ENCODE measurements around the gene CYP27C1.

CYP27C1 gene

GRCh38 chr2:127146071-127146725, 73.9 kb downstream of the CYP27C1 start:
- no peak for DNase-seq

GRCh38 chr2:127145280-127145895, 74.7 kb downstream of the CYP27C1 start:
- DNase-seq: no peak

DNA sequence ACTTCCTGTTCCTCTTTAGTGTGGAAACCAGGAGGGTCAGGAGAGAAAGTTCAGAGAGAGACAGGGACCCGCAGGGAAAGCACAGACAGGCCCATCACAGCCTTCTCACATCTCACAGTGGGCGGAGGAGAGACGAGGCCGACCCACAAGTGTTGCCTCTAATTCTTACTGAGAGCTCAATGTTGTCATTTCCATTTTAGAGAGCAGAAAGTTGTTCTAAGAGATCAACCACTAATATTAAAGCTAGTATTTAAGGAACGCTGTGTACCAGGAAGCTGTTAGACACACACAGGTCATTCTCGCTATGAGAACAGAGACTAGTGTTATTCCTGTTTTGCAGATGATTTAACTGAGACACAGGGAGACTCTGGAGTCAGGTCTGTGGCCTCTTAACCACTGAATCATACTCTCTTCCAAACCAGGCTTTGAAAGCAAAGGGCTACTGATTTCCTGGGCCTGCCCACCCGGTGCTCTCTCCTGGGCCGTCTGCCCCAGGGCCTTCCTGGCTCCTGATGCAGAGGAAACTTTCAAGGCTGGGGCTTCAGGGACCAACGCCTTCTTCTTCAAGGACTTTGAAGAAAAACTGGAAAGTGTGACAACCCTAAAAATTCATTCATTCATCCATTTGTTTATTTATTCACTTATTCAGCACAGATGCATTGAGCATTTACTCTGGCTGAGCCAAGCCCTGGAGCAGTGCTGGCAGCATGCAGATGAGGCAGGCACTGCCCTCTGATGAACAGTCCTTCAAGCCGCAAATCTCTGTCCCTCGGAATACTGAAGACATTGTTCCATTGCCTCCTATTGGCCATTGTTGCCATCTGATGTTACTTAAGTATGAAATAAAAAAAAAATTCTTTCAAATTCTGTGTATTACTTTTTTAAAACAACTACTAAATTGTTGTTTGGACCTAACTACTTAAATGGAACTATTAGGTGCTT, 76.0 kb downstream of the CYP27C1 start:
- DNase-seq: no peak

GRCh38 chr2:127142663-127143630, 77.2 kb downstream of the CYP27C1 start:
- DNase-seq: no peak

GRCh38 chr2:127140538-127140937, 79.6 kb downstream of the CYP27C1 start:
- DNase-seq: no peak

GRCh38 chr2:127139766-127140165, 80.3 kb downstream of the CYP27C1 start:
- DNase-seq: no peak

DNA sequence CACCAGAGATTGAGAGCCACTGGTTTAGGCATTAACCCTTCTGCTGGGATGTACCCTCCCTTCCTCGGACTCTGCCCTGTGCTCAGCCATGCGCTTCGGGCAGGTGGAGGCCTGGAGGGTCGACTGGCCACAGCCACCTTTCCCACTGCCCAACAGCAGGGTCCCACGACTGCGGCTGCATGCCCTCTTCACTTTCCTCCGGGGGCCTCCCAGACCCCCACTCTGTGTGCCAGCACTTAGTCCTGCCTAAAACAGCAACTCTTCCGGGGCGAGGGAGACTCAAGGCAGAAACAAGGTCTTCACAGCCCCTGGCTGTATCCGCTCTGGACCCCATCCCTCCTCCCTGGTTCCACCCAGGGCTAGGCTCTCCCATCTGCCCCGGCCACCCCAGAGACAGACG, 81.8 kb downstream of the CYP27C1 start:
- DNase-seq: no peak

- no peak for DNase-seq
Measured at GRCh38 chr2:127137741-127138140, 82.4 kb downstream of the CYP27C1 start.

DNA sequence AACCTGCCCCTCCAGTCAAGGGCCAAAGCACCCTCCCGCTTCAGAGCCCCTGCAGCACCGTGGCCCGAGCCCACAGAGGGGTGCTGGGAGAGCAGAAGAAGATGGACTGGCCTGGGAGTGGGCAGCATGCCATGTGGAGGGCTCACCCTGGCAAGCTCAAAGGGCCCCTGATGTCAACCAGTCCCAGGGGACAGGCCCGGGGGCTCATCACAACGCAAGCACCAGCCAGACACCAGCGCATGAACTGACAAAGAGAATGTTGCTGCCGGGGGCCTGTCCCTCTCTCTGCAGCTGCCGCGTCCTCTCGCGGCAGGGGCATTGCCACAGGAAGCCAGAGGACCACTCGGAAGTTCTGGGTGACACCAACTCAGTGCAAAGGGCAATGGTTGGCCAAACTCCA, 82.9 kb downstream of the CYP27C1 start:
- DNase-seq: no peak

- no peak for DNase-seq
Measured at GRCh38 chr2:127134833-127135830, 85.0 kb downstream of the CYP27C1 start.

- no peak for DNase-seq
Measured at GRCh38 chr2:127134235-127134634, 85.9 kb downstream of the CYP27C1 start.

All from activated gamma-delta T cell treated with Interleukin-2 at 50 U/mL for 16 hours (primary cell).